Gastrocnemius medialis (tissue), 4 donors: ENCODE measurements around the gene IGSF21.

Experiments used
- POLR2A ChIP-seq, 2 donors: fragments of 450-650 bp; IDR thresholded peaks; one replicate each; pipeline ENCODE4 v1.6.1; 2017; ENCODE audit warnings: antibody characterized with exemption in 2 of 2, mild to moderate bottlenecking in 2 of 2, moderate library complexity in 2 of 2
- TF ChIP-seq, protein P1 (sequence below), 5 experiments: fragments of 450-650 bp in 3 of 5; fragments of 200-600 bp in 2 of 5; sonication (generic) in 2 of 5; IDR thresholded peaks in 4 of 5; conservative IDR thresholded peaks in 1 of 5; 1 replicate in 4 of 5; 2 replicates in 1 of 5; pipeline ENCODE4 v1.5.1; 2016 to 2019; ENCODE audit warnings: antibody characterized with exemption in 5 of 5, mild to moderate bottlenecking in 3 of 5, moderate library complexity in 3 of 5

GRCh38 chr1:18179009-18179408 lies 71.4 kb downstream of the IGSF21 start:
- no peak for TF ChIP-seq POLR2A (IDR thresholded peaks at IDR 0.05)
- TF ChIP-seq, protein P1, sequence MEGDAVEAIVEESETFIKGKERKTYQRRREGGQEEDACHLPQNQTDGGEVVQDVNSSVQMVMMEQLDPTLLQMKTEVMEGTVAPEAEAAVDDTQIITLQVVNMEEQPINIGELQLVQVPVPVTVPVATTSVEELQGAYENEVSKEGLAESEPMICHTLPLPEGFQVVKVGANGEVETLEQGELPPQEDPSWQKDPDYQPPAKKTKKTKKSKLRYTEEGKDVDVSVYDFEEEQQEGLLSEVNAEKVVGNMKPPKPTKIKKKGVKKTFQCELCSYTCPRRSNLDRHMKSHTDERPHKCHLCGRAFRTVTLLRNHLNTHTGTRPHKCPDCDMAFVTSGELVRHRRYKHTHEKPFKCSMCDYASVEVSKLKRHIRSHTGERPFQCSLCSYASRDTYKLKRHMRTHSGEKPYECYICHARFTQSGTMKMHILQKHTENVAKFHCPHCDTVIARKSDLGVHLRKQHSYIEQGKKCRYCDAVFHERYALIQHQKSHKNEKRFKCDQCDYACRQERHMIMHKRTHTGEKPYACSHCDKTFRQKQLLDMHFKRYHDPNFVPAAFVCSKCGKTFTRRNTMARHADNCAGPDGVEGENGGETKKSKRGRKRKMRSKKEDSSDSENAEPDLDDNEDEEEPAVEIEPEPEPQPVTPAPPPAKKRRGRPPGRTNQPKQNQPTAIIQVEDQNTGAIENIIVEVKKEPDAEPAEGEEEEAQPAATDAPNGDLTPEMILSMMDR (IDR thresholded peaks at IDR 0.05 in 4 of 5, conservative IDR thresholded peaks at IDR 0.05 in 1 of 5), result no peak
